GM12872 (cell line): ENCODE results near the gene BFSP1.

ENCODE experiments used
- CTCF ChIP-seq: IDR thresholded peaks from 3 replicates; pipeline ENCODE4 v1.5.1; 2011; ENCODE audit warnings: low read depth, mild to moderate bottlenecking, low read length, moderate library complexity; ENCODE audit not compliant: insufficient read depth

Gene BFSP1

DNA sequence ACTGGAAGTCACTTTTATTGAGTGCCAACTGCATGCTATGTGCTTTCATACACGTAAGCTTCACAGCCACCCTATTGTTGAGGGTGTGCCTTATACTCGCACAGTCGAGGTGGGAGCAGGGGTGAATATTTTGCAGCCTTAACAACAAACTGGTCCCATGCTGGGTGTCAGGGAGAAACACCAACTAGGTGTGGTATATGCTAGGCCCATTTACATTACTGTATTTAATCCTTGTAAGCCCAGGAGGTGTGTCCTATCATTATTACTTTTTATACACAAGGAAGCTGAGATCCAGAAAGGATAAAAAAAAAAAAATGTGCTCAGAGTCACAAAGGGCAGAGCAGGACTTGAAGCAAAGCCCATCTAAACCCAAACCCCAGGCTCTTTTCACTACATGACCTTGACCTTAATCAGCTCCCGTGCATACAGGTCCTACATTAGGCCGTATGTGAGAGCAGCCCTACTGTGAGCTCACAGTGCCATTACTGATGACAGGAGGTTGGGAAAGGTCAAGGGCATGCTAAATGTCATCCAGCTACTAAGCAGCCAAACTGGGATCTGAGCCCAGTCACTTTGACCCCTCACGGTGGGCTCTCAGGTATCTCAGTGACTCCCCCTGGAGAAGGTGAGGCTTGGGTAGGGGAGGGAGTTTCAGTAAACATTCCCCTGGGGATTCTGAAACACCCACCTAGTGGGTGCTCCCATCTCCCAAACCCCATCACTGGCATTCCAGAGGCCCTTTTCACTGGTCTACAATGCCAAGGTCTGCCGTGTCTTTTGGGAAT is 61.7 kb downstream of the BFSP1 start:
- no peak for TF ChIP-seq CTCF

- no peak for TF ChIP-seq CTCF
These were observed 62.9 kb downstream of the BFSP1 start for GRCh38 chr20:17468073-17468840.

DNA sequence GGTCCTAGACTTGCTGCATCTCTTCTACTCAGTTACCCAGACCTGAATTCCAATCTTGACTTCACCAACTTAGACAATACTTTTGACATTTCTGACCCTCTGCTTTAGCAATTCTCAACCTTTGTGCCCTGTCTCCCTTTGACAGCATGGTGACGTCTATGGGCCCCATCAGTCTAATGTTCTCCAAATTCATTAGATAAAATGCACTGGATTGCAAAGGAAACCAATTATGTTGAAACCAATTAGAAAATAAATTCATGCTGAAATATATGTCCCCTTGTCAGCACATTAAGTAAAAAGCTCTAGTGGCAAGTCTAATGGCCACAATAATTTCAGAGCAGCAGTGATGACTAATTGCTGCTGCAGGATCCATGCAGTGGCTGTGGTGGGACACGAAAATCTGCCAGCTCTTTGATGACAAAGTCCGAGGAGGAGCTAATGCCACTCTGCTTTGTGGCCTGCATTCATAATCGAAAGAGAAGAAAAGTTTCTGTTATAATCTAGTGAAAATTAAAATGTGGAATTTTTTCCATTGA is 64.0 kb downstream of the BFSP1 start:
- TF ChIP-seq CTCF: no peak

DNA sequence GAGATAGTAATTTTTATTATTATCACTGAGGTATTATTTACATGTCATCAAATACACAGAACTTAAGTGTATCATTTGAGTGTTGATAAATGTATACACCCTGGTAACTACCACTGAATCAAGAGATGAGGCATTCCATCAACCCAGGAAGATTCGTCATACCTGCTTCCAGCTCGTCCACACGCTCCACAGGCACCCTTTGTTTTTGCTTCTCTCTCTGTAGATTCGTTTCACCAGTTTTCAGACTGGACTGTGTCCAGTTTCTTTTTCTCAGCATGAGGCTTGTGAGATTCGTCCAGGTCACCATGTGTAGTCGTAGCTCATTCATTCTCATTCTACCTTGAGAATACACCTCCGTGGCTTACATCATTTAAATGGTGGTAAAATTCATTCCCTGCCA is 64.5 kb downstream of the BFSP1 start:
- no peak for TF ChIP-seq CTCF

DNA sequence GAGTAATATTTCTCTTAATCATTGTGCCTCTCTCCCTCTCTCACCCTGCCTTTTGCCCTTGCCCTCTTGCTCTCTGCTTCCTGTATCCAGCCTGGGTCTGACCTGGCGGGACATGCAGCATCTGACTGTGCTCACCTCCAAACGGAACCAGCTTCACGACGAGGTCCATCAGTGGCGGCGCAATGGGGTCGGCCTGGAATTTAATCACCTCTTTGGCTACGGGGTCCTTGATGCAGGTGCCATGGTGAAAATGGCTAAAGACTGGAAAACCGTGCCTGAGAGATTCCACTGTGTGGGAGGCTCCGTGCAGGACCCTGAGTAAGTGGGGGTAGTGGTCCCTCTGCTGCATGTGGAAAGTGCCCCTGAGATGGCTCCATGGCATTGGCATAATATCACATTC is 65.9 kb downstream of the BFSP1 start:
- TF ChIP-seq CTCF: no peak

- no peak for TF ChIP-seq CTCF
These were observed 67.5 kb downstream of the BFSP1 start for GRCh38 chr20:17463711-17464110.

DNA sequence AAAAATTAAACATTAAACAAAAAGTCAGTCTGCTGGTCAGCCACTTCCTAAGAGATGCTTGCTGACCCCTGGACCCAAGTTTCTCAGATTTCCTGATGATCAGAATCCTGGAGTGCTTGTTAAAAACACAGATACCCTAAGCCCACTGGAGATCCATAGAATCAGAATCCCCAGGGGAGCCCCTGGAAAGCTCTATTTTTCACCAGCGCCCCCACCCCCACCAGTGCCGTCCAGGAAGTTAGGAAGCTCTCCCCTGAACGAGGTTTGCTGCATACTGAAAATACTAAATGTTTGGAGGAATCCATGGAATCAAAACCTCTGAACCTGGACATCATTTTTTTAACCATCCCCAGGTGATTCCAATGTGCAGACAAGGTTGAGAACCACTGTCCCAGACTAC is 69.2 kb downstream of the BFSP1 start:
- TF ChIP-seq CTCF: no peak
